DND-41 (cell line): Measurements from ENCODE around the gene SCD5.
"Not testable (repeated sequence)": the region's sequence is repeated elsewhere in the genome, so short reads cannot be mapped to it uniquely, and the experiment has no call there.

ENCODE experiments used
- ATAC-seq: fragments of 200-7000 bp; cut with Tn5 transposase; 3 replicates; pipeline ENCODE4 v1.9.1; 2021; ENCODE audit warnings: low read depth; ENCODE audit not compliant: insufficient read depth
- DNase-seq: peaks from one replicate; pipeline ENCODE4 v3.0.0-alpha.2; 2020
- H2AFZ ChIP-seq: 2 replicates; pipeline ENCODE4 v1.6.0; 2012; ENCODE audit warnings: low read depth, low read length
- H3K27ac ChIP-seq: 2 replicates; pipeline ENCODE4 v1.5.1; 2012; ENCODE audit warnings: low read length, inconsistent platforms
- H3K27me3 ChIP-seq: fragments of 200-600 bp; sonication (generic); 2 replicates; pipeline ENCODE4 v1.6.0; 2012; ENCODE audit warnings: low read length, mild to moderate bottlenecking, inconsistent platforms; ENCODE audit not compliant: insufficient read depth, poor library complexity
- H3K36me3 ChIP-seq: 2 replicates; pipeline ENCODE4 v1.5.1; 2012; ENCODE audit warnings: low read length, inconsistent platforms; ENCODE audit not compliant: insufficient read depth
- H3K4me1 ChIP-seq: 2 replicates; pipeline ENCODE4 v1.5.1; 2012; ENCODE audit warnings: mild to moderate bottlenecking, low read length; ENCODE audit not compliant: insufficient read depth
- H3K4me2 ChIP-seq: 2 replicates; pipeline ENCODE4 v1.6.0; 2012; ENCODE audit warnings: mild to moderate bottlenecking, moderate library complexity, low read length, inconsistent platforms; ENCODE audit not compliant: insufficient read depth
- H3K4me3 ChIP-seq, 2 experiments: fragments of 200-600 bp in 1 of 2; shearing (Covaris generic) in 1 of 2; 2 replicates each; pipeline ENCODE4 v1.5.1; 2012 to 2016; ENCODE audit warnings: inconsistent platforms in 2 of 2, low read length in 2 of 2, mild to moderate bottlenecking in 2 of 2, low read depth in 1 of 2, moderate library complexity in 1 of 2
- H3K79me2 ChIP-seq: 2 replicates; pipeline ENCODE4 v1.6.0; 2012; ENCODE audit warnings: low read length, inconsistent platforms; ENCODE audit not compliant: insufficient read depth
- H3K9ac ChIP-seq: 2 replicates; pipeline ENCODE4 v1.6.0; 2012; ENCODE audit warnings: low read depth, mild to moderate bottlenecking, inconsistent platforms, low read length, moderate library complexity
- H3K9me3 ChIP-seq: 2 replicates; pipeline ENCODE4 v1.5.1; 2012; ENCODE audit warnings: low read length, moderate library complexity, mild to moderate bottlenecking, inconsistent platforms; ENCODE audit not compliant: insufficient read depth, severe bottlenecking
- H4K20me1 ChIP-seq: 2 replicates; pipeline ENCODE4 v1.6.0; 2012; ENCODE audit warnings: low read length; ENCODE audit not compliant: insufficient read depth
- EZH2 ChIP-seq: IDR thresholded peaks from 3 replicates; pipeline ENCODE4 v1.6.1; 2012; ENCODE audit warnings: borderline replicate concordance, low read depth, mild to moderate bottlenecking, moderate library complexity, low read length, inconsistent platforms; ENCODE audit not compliant: severe bottlenecking
- TF ChIP-seq, protein P1 (sequence below): IDR thresholded peaks from 2 replicates; pipeline ENCODE4 v1.5.1; 2012; ENCODE audit warnings: borderline replicate concordance, low read length, moderate library complexity, mild to moderate bottlenecking; ENCODE audit not compliant: poor library complexity, severe bottlenecking; ENCODE audit errors: extremely low read depth

SCD5 gene

DNA sequence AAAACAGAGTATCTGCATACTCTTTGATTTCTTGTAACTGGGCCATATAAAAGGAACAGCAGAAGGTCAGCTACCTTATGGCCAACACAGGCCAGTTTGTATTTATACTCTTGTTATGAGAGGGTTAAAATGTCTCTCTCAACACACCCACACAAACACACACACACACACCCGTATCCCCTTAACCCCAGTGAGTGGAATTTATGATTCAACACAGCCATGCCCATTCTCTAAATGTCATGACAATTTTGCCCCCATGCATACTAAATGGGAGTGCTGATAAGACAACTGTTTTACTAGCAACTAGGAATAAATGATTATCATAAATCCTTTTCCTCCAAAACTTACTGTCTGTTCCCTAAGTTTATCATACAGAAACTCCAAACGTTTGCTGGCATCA lies 22.1 kb upstream of the SCD5 start:
- Histone ChIP-seq H3K27ac (no peak overlapping the region), H3K36me3 (peaks cover 67% of the 10 kb centered on the region)

DNA sequence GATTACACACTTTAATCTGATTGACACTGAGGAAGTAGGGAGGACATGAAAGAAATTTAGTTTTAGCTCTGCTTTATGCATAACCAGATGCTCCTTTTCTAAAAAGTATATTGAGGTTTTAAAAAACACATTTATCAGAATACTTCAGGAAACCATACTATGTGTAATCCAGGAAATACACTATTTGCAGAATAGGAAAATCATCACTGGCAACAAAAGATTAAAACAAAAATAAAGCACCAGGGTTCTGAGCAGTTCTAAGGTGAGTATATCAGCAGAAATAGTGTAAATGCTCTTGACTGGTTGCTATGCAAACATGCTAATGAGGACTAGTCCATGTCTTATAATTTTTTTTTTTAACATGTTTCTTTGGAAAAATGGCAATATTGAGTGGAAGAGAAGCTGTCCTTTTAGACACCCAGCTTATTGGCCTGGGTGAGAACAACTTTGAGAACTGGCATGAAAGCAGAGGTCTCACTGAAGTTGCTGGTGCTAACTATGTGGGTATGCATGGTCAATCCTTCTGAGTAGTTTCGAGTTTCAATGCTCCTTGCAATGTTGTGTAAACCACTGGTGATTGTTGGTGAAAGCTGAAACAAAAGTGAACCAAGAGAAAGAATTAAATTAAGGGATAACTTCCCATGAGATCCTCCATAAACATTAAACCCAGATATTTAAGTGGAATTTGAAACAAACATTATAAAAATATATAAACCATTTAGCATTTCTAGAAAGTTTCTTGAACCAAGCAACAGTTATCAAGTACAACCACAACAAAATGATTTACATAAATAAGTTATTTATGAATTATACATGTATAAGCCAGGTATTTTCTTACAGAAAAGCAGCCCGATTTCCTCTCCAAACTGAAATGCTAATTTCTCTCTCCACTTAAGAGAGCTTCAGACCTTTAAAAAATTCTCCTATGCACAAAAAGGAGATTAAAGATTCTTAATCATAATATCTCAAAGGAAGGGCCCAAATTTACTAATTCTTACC lies 20.4 kb upstream of the SCD5 start:
- no peaks in the 10 kb centered on the region for H4K20me1 ChIP-seq
- TF ChIP-seq, protein P1, sequence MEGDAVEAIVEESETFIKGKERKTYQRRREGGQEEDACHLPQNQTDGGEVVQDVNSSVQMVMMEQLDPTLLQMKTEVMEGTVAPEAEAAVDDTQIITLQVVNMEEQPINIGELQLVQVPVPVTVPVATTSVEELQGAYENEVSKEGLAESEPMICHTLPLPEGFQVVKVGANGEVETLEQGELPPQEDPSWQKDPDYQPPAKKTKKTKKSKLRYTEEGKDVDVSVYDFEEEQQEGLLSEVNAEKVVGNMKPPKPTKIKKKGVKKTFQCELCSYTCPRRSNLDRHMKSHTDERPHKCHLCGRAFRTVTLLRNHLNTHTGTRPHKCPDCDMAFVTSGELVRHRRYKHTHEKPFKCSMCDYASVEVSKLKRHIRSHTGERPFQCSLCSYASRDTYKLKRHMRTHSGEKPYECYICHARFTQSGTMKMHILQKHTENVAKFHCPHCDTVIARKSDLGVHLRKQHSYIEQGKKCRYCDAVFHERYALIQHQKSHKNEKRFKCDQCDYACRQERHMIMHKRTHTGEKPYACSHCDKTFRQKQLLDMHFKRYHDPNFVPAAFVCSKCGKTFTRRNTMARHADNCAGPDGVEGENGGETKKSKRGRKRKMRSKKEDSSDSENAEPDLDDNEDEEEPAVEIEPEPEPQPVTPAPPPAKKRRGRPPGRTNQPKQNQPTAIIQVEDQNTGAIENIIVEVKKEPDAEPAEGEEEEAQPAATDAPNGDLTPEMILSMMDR: no peak
- TF ChIP-seq EZH2: no peak
- no peak overlapping the region for H3K4me3 ChIP-seq
- H3K27me3 ChIP-seq: no peaks in the 10 kb centered on the region
- peaks cover 52% of the 10 kb centered on the region for H3K36me3 ChIP-seq
- no peak overlapping the region for H2AFZ ChIP-seq
- ATAC-seq (no peak), DNase-seq (no peak)
- no peaks in the 10 kb centered on the region for H3K4me1 ChIP-seq
- no peaks in the 10 kb centered on the region for H3K79me2 ChIP-seq
- H3K27ac ChIP-seq: no peak overlapping the region
- H3K9me3 ChIP-seq: no peaks in the 10 kb centered on the region
- H3K4me2 ChIP-seq: no peak overlapping the region
- H3K9ac ChIP-seq: no peak overlapping the region

More for the DNA sequence above, 22.1 kb upstream of the SCD5 start:
- TF ChIP-seq EZH2: no peak
- TF ChIP-seq, protein P1: no peak
- Histone ChIP-seq H3K27me3 (no peaks in the 10 kb centered on the region), H3K4me3 (no peak overlapping the region), H3K79me2 (no peaks in the 10 kb centered on the region), H2AFZ (no peak overlapping the region), H3K9ac (no peak overlapping the region), H3K9me3 (no peaks in the 10 kb centered on the region), H3K4me2 (no peak overlapping the region), H3K4me1 (no peaks in the 10 kb centered on the region), H4K20me1 (no peaks in the 10 kb centered on the region)
- ATAC-seq: no peak
- no peak for DNase-seq

DNA sequence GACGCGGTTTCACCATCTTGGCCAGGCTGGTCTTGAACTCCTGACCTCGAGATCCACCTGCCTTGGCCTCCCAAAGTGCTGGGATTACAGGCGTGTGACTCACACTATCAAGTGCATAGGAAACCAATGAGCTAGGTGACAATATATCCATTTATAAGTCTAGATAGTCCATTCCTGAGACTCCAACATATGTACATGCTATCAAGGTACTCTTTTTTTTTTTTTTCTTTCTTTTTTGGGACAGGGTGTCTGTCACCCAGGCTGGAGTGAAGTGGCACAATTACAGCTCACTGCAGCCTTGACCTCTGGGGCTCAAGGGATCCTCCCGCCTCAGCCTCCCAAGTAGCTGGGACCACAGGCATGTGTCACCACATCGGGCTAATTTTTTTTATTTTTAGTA lies 18.3 kb upstream of the SCD5 start:
- not testable (repeated sequence) for H3K4me3 ChIP-seq, DNase-seq, H3K4me2 ChIP-seq, H3K79me2 ChIP-seq, H3K27me3 ChIP-seq, H4K20me1 ChIP-seq, H2AFZ ChIP-seq, ATAC-seq, H3K9ac ChIP-seq, H3K9me3 ChIP-seq, H3K4me1 ChIP-seq, H3K27ac ChIP-seq
- H3K36me3 ChIP-seq: peaks cover 35% of the 10 kb centered on the region

- ATAC-seq: no peak
- no peak overlapping the region for H3K4me2 ChIP-seq
- H3K27me3 ChIP-seq: no peaks in the 10 kb centered on the region
- H3K9ac ChIP-seq: no peak overlapping the region
- no peaks in the 10 kb centered on the region for H4K20me1 ChIP-seq
- H3K27ac ChIP-seq: no peak overlapping the region
- H2AFZ ChIP-seq: no peak overlapping the region
- no peak for DNase-seq
- H3K9me3 ChIP-seq: no peaks in the 10 kb centered on the region
- H3K79me2 ChIP-seq: no peaks in the 10 kb centered on the region
- TF ChIP-seq EZH2: no peak
- TF ChIP-seq, protein P1: no peak
- no peak overlapping the region for H3K4me3 ChIP-seq
- H3K36me3 ChIP-seq: peaks cover 14% of the 10 kb centered on the region
- H3K4me1 ChIP-seq: no peaks in the 10 kb centered on the region
Measured at GRCh38 chr4:82814034-82814433, 15.4 kb upstream of the SCD5 start.
